Measurements from ENCODE around the gene CDK9. TPM values are rescaled to one million over a fixed set of nuclear protein-coding genes. Genes with fewer than 3 reads are reported as not detected.

CDK9 gene
- total RNA-seq, 1 experiment from 2014 or later, result 48.7 TPM

DNA sequence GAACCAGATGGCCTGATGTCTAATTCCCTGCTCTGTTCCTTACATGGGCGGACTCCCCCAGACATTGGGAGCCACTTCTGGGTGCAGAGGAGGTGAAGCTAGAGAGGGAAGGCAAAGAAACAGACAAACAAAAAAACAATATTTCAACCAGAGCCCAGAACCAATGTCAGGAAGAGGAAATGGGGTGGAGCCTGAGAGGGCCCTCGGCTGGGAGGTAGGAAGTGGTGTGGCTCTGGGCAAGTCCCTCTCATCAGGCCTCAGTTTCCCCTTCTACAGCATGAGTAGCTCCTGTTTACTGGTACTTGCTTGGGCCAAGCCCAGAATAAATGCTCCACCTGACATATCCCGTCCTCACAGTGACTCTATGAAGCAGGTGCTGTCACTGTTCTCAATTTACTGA, 18.4 kb upstream of the CDK9 start:
- intact Hi-C loops (cut with micrococcal nuclease; ENCODE audit: unreplicated experiment) (no loop called here), in situ Hi-C loops (cut with HindIII; ENCODE audit: low pct_unique_long_range_greater_than_20kb, low sequenced_read_pairs) (no loop called here)
- ChIA-PET POLR2A (no interaction called here), CTCF (interaction anchor here (0.6 kb wide), 1 partner anchor 9 kb away, joined by 3 read pairs; no protein-coding TSS in a partner anchor)
- no peak overlapping the region for H3K27ac ChIP-seq (ENCODE audit: low read length)
- H3K4me1 ChIP-seq (ENCODE audit: control insufficient read depth, insufficient read depth, low read length), result no peaks in the 10 kb centered on the region
- no peaks in the 10 kb centered on the region for H3K36me3 ChIP-seq (ENCODE audit: control insufficient read depth, insufficient read depth, low read length)
- no peak overlapping the region for H3K4me3 ChIP-seq (ENCODE audit: low read depth in 2 of 2, low read length in 2 of 2)
- no peak for ATAC-seq
- TF ChIP-seq, protein P1, sequence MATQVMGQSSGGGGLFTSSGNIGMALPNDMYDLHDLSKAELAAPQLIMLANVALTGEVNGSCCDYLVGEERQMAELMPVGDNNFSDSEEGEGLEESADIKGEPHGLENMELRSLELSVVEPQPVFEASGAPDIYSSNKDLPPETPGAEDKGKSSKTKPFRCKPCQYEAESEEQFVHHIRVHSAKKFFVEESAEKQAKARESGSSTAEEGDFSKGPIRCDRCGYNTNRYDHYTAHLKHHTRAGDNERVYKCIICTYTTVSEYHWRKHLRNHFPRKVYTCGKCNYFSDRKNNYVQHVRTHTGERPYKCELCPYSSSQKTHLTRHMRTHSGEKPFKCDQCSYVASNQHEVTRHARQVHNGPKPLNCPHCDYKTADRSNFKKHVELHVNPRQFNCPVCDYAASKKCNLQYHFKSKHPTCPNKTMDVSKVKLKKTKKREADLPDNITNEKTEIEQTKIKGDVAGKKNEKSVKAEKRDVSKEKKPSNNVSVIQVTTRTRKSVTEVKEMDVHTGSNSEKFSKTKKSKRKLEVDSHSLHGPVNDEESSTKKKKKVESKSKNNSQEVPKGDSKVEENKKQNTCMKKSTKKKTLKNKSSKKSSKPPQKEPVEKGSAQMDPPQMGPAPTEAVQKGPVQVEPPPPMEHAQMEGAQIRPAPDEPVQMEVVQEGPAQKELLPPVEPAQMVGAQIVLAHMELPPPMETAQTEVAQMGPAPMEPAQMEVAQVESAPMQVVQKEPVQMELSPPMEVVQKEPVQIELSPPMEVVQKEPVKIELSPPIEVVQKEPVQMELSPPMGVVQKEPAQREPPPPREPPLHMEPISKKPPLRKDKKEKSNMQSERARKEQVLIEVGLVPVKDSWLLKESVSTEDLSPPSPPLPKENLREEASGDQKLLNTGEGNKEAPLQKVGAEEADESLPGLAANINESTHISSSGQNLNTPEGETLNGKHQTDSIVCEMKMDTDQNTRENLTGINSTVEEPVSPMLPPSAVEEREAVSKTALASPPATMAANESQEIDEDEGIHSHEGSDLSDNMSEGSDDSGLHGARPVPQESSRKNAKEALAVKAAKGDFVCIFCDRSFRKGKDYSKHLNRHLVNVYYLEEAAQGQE (IDR thresholded peaks at IDR 0.05; ENCODE audit: insufficient read depth in 1 of 2, low read depth in 2 of 2, low read length in 1 of 2), result no peak
- TF ChIP-seq POLR2AphosphoS5 (IDR thresholded peaks at IDR 0.05; ENCODE audit: low read depth, low read length), result no peak
- TF ChIP-seq TCF7L2 (IDR thresholded peaks at IDR 0.05; ENCODE audit: low read depth, low read length), result no peak
- TF ChIP-seq, protein P2, sequence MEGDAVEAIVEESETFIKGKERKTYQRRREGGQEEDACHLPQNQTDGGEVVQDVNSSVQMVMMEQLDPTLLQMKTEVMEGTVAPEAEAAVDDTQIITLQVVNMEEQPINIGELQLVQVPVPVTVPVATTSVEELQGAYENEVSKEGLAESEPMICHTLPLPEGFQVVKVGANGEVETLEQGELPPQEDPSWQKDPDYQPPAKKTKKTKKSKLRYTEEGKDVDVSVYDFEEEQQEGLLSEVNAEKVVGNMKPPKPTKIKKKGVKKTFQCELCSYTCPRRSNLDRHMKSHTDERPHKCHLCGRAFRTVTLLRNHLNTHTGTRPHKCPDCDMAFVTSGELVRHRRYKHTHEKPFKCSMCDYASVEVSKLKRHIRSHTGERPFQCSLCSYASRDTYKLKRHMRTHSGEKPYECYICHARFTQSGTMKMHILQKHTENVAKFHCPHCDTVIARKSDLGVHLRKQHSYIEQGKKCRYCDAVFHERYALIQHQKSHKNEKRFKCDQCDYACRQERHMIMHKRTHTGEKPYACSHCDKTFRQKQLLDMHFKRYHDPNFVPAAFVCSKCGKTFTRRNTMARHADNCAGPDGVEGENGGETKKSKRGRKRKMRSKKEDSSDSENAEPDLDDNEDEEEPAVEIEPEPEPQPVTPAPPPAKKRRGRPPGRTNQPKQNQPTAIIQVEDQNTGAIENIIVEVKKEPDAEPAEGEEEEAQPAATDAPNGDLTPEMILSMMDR (IDR thresholded peaks at IDR 0.05), result no peak
- TF ChIP-seq SIN3A (IDR thresholded peaks at IDR 0.05; ENCODE audit: borderline replicate concordance, insufficient read depth, low read depth, low read length), result no peak
- H3K27me3 ChIP-seq (ENCODE audit: control insufficient read depth, insufficient read depth, low read length), result no peaks in the 10 kb centered on the region
- no peak for DNase-seq (ENCODE audit: low read depth, low spot score)
- no peaks in the 10 kb centered on the region for H3K9me3 ChIP-seq (ENCODE audit: control insufficient read depth, insufficient read depth, low read depth, low read length)
- BruUV-seq (replicated peaks), result no TSS peak

DNA sequence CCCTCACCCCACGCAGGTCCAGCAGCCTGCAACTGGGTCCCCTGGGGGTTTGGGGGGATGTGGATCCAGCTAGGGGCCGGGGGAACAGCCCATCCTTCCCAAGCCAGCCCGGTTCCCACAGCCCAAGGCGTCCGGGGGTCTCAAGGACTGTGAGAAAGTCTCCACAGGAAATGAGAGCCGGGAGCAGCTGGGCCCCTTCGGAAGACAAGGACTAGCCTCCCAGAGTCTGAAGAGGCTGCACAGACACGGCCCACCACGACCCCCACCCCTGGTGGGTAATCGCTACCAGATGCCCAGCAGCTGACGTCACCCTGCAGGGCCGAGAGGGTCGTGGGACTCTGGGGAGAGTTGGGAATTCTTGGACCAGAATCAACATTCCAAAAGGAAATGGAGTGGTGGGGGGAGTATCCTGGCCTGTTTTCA, 17.9 kb upstream of the CDK9 start:
- no peak overlapping the region for H3K4me3 ChIP-seq (ENCODE audit: low read depth in 2 of 2, low read length in 2 of 2)
- in situ Hi-C loops (cut with HindIII; ENCODE audit: low pct_unique_long_range_greater_than_20kb, low sequenced_read_pairs), result no loop called here

More for the DNA sequence above, 17.9 kb upstream of the CDK9 start:
- ATAC-seq (no peak), DNase-seq (ENCODE audit: low read depth, low spot score) (no peak)
- H3K9me3 ChIP-seq (ENCODE audit: control insufficient read depth, insufficient read depth, low read depth, low read length), result no peaks in the 10 kb centered on the region
- no peaks in the 10 kb centered on the region for H3K27me3 ChIP-seq (ENCODE audit: control insufficient read depth, insufficient read depth, low read length)
- ChIA-PET CTCF (no interaction called here), POLR2A (no interaction called here)
- intact Hi-C loops (cut with micrococcal nuclease; ENCODE audit: unreplicated experiment), result no loop called here
- TF ChIP-seq POLR2AphosphoS5 (IDR thresholded peaks at IDR 0.05; ENCODE audit: low read depth, low read length), result no peak
- TF ChIP-seq, protein P2 (IDR thresholded peaks at IDR 0.05), result no peak
- no peak for TF ChIP-seq SIN3A (IDR thresholded peaks at IDR 0.05; ENCODE audit: borderline replicate concordance, insufficient read depth, low read depth, low read length)
- TF ChIP-seq, protein P1 (IDR thresholded peaks at IDR 0.05; ENCODE audit: insufficient read depth in 1 of 2, low read depth in 2 of 2, low read length in 1 of 2), result no peak
- TF ChIP-seq TCF7L2 (IDR thresholded peaks at IDR 0.05; ENCODE audit: low read depth, low read length), result no peak
- H3K27ac ChIP-seq (ENCODE audit: low read length), result no peak overlapping the region
- H3K36me3 ChIP-seq (ENCODE audit: control insufficient read depth, insufficient read depth, low read length), result no peaks in the 10 kb centered on the region
- H3K4me1 ChIP-seq (ENCODE audit: control insufficient read depth, insufficient read depth, low read length), result no peaks in the 10 kb centered on the region
- BruUV-seq (replicated peaks), result no TSS peak
